HEK293T (cell line): Measurements from ENCODE around the gene RANBP2.

Source experiments
- ELF4 ChIP-seq: fragments of 450-650 bp; IDR thresholded peaks from 2 replicates; pipeline ENCODE4 v1.6.1; 2017; ENCODE audit warnings: antibody characterized with exemption
- FOXA1 ChIP-seq: fragments of 450-650 bp; IDR thresholded peaks from 2 replicates; pipeline ENCODE4 v1.6.1; 2016; ENCODE audit warnings: mild to moderate bottlenecking
- FOXK2 ChIP-seq: fragments of 450-650 bp; IDR thresholded peaks from 2 replicates; pipeline ENCODE4 v1.6.1; 2016; ENCODE audit warnings: mild to moderate bottlenecking
- SUZ12 ChIP-seq: fragments of 450-650 bp; IDR thresholded peaks from 2 replicates; pipeline ENCODE4 v1.6.1; 2016; ENCODE audit warnings: mild to moderate bottlenecking
- TARDBP ChIP-seq: fragments of 450-650 bp; IDR thresholded peaks from 2 replicates; pipeline ENCODE4 v1.6.1; 2016
- ZNF384 ChIP-seq: fragments of 450-650 bp; IDR thresholded peaks from 2 replicates; pipeline ENCODE4 v1.6.1; 2016

DNA sequence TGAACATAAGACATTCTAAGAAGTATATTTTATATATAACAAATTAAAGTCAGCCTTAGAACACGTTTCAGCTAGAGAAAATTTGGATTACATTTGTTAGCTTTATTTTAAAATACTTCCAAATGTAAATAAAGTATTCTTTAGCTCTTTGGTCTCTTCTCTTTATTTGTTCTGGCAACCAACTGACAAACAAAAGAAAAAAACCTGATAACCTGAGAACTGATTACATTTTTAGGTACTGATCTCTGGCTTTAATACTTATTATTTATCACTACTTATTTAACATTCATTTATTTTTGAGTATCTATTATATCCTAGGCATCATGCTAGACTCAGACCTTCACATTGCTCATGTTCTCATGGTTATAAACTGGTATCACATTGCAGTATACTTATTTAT is 85.8 kb downstream of the RANBP2 start:
- TF ChIP-seq ELF4 (no peak), FOXA1 (no peak), TARDBP (no peak), FOXK2 (no peak), ZNF384 (no peak), SUZ12 (no peak)
